ENCODE measurements around the gene CKM. TPM values are rescaled to one million over a fixed set of nuclear protein-coding genes. Genes with fewer than 3 reads are reported as not detected.

Gene CKM
- total RNA-seq, 2 experiments from 2014 or later: not detected

DNA sequence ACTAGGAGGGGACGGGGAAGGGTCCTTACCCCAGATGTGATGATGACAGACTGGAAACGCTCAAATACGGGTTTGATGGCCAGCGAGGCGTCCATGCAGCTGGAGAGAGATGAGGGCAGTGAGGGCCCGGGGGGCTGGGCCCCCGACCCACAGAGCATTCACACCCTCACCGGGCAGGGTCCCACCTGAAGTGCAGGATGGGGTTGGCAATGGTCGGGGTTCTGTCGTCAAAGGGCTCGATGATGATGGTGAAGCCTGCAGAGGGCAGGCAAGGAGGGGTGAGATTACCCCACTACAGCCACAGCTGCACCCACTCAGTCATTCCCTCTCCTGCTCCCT is 34.7 kb upstream of the CKM start:
- ChIA-PET CTCF (no interaction called here), POLR2A (no interaction called here)
- ATAC-seq (ENCODE audit: poor library complexity): no peak
- no peak overlapping the region for H3K27ac ChIP-seq (ENCODE audit: low read depth in 1 of 2, low read length in 2 of 2)
- H3K4me3 ChIP-seq (ENCODE audit: low read length): no peak overlapping the region
- Mint-ChIP-seq H3K4me3 (no peak overlapping the region), H3K27ac (no peak overlapping the region), H3K4me1 (ENCODE audit: low read depth) (no peaks in the 10 kb centered on the region), H3K9me3 (no peaks in the 10 kb centered on the region), H3K36me3 (ENCODE audit: low read depth) (peaks cover 48% of the 10 kb centered on the region), H3K27me3 (no peaks in the 10 kb centered on the region)
- H3K9me3 ChIP-seq (ENCODE audit: control insufficient read depth in 1 of 2, insufficient read depth in 1 of 2, low read length in 2 of 2): peaks cover 0 to 6% of the 10 kb centered on the region in 2 experiments
- TF ChIP-seq, protein P1, sequence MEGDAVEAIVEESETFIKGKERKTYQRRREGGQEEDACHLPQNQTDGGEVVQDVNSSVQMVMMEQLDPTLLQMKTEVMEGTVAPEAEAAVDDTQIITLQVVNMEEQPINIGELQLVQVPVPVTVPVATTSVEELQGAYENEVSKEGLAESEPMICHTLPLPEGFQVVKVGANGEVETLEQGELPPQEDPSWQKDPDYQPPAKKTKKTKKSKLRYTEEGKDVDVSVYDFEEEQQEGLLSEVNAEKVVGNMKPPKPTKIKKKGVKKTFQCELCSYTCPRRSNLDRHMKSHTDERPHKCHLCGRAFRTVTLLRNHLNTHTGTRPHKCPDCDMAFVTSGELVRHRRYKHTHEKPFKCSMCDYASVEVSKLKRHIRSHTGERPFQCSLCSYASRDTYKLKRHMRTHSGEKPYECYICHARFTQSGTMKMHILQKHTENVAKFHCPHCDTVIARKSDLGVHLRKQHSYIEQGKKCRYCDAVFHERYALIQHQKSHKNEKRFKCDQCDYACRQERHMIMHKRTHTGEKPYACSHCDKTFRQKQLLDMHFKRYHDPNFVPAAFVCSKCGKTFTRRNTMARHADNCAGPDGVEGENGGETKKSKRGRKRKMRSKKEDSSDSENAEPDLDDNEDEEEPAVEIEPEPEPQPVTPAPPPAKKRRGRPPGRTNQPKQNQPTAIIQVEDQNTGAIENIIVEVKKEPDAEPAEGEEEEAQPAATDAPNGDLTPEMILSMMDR (IDR thresholded peaks at IDR 0.05): no peak
- intact Hi-C loops (cut with DNase I, micrococcal nuclease): no loop called here
- H3K36me3 ChIP-seq (ENCODE audit: insufficient read depth, low read length): peaks cover 20% of the 10 kb centered on the region
- DNase-seq: no peak
- no peaks in the 10 kb centered on the region for H3K27me3 ChIP-seq (ENCODE audit: control insufficient read depth in 1 of 2, insufficient read depth in 2 of 2, low read length in 2 of 2)
- no peaks in the 10 kb centered on the region for H3K4me1 ChIP-seq (ENCODE audit: insufficient read depth, low read length)

DNA sequence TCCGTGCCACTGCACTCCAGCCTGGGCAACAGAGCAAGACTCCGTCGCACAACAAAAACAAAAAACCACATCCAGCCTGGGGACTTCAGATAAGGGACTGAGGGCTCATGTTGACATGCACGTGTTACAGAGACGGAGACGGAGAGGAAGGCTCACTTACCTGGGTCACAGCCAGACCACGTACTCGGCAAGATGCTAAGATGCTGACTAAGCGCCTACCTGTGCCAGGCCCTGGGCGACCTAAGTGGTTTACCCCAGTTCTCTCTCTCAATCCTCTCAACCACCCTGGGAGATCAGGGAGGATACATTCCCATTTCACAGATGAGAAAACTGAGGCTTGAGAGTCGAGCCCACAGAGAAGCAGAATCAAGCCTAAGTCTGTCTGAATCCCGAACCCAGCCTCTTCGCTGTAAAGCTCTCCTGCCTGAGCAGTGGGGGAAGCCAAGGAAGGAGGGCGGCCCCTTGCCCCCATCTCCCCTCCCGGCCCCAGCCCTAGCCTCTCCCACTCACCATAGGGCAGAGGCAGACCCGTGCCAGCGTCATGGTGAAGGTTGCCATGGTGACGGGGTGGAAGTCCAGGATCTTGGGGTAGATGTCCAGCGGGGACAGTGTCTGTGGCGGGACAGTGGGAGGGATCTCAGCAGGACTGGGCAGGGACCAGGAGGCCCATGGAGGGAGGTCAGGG is 34.2 kb upstream of the CKM start:
- Mint-ChIP-seq H3K36me3 (ENCODE audit: low read depth) (peaks cover 46% of the 10 kb centered on the region), H3K4me3 (no peak overlapping the region), H3K9me3 (no peaks in the 10 kb centered on the region), H3K4me1 (ENCODE audit: low read depth) (no peaks in the 10 kb centered on the region), H3K27me3 (no peaks in the 10 kb centered on the region), H3K27ac (no peak overlapping the region)
- CTCF ChIA-PET: no interaction called here
- Histone ChIP-seq H3K4me1 (ENCODE audit: insufficient read depth, low read length) (no peaks in the 10 kb centered on the region), H3K9me3 (ENCODE audit: control insufficient read depth in 1 of 2, insufficient read depth in 1 of 2, low read length in 2 of 2) (peaks cover 0 to 6% of the 10 kb centered on the region in 2 experiments), H3K27me3 (ENCODE audit: control insufficient read depth in 1 of 2, insufficient read depth in 2 of 2, low read length in 2 of 2) (no peaks in the 10 kb centered on the region), H3K27ac (ENCODE audit: low read depth in 1 of 2, low read length in 2 of 2) (no peak overlapping the region), H3K36me3 (ENCODE audit: insufficient read depth, low read length) (peaks cover 21% of the 10 kb centered on the region), H3K4me3 (ENCODE audit: low read length) (no peak overlapping the region)
- ATAC-seq (ENCODE audit: poor library complexity) (no peak), DNase-seq (no peak)
- intact Hi-C loops (cut with DNase I, micrococcal nuclease): no loop called here
- POLR2A ChIA-PET: no interaction called here
- TF ChIP-seq, protein P1 (IDR thresholded peaks at IDR 0.05): no peak

DNA sequence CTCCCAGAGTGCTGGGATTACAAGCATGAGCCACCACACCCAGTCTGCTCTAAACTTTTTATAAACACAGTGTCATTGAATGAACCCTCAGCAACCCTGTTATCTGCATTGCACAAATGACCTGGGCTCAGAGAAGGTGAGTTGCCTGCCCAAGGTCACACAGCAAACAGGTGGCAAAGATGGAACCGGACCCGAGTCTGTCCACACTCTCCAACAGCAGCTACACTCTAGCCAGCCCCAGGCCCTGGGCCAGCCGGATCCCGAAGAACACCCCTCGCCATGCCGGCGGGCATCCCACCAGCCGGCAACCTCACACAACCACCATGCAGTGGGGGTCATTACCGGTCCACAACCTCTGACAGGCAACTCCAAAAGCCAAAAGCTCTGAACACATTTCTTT is 33.2 kb upstream of the CKM start:
- Mint-ChIP-seq H3K9me3 (no peaks in the 10 kb centered on the region), H3K27me3 (no peaks in the 10 kb centered on the region), H3K4me1 (ENCODE audit: low read depth) (no peaks in the 10 kb centered on the region), H3K36me3 (ENCODE audit: low read depth) (peaks cover 39% of the 10 kb centered on the region), H3K4me3 (no peak overlapping the region), H3K27ac (no peak overlapping the region)
- Histone ChIP-seq H3K4me1 (ENCODE audit: insufficient read depth, low read length) (no peaks in the 10 kb centered on the region), H3K27ac (ENCODE audit: low read depth in 1 of 2, low read length in 2 of 2) (no peak overlapping the region), H3K27me3 (ENCODE audit: control insufficient read depth in 1 of 2, insufficient read depth in 2 of 2, low read length in 2 of 2) (no peaks in the 10 kb centered on the region), H3K36me3 (ENCODE audit: insufficient read depth, low read length) (peaks cover 26% of the 10 kb centered on the region), H3K9me3 (ENCODE audit: control insufficient read depth in 1 of 2, insufficient read depth in 1 of 2, low read length in 2 of 2) (peaks cover 0 to 6% of the 10 kb centered on the region in 2 experiments), H3K4me3 (ENCODE audit: low read length) (no peak overlapping the region)
- CTCF ChIA-PET: interaction anchor here (0.8 kb wide), 1 partner anchor 83 kb away, joined by 3 read pairs; no protein-coding TSS in a partner anchor
- TF ChIP-seq, protein P1 (IDR thresholded peaks at IDR 0.05): no peak
- intact Hi-C loops (cut with DNase I, micrococcal nuclease): no loop called here
- ATAC-seq (ENCODE audit: poor library complexity) (no peak), DNase-seq (no peak)
- POLR2A ChIA-PET: no interaction called here

Measured in CD4-positive, alpha-beta T cell (primary cell).